ENCODE data around the gene KRTAP4-3.
A peak's percentile ranks its signal among the peaks of the same experiment; 100 is the strongest.
"Not testable (repeated sequence)": the region's sequence is repeated elsewhere in the genome, so short reads cannot be mapped to it uniquely, and the experiment has no call there.

KRTAP4-3 gene

GRCh38 chr17:41168121-41168520 lies at the start of gene KRTAP4-3:
Gene KRTAP4-3, minus strand, starts transcription at chr17:41168221. Its CDS starts 49 bp downstream, at chr17:41168172.
- no peak for DNase-seq (ENCODE audit: low read depth)

GRCh38 chr17:41215681-41216080 lies 47.7 kb upstream of the KRTAP4-3 start:
- H3K9me3 ChIP-seq (ENCODE audit: control insufficient read depth, low read length), result no peaks in the 10 kb centered on the region
- H3K27me3 ChIP-seq (replicated peaks; ENCODE audit: control insufficient read depth, insufficient read depth, low read length), result no peaks in the 10 kb centered on the region
- H3K4me1 ChIP-seq (ENCODE audit: control insufficient read depth, insufficient read depth, low read length), result no peaks in the 10 kb centered on the region
- no peak for DNase-seq (ENCODE audit: low read depth)
- no peak overlapping the region for H3K9ac ChIP-seq (ENCODE audit: low read length)
- no peaks in the 10 kb centered on the region for H3K36me3 ChIP-seq (ENCODE audit: control insufficient read depth, insufficient read depth, low read length, severe bottlenecking)
- H3K4me3 ChIP-seq (ENCODE audit: low read length), result no peak overlapping the region

More at GRCh38 chr17:41168121-41168520, at the start of gene KRTAP4-3:
- Histone ChIP-seq H3K9me3 (ENCODE audit: control insufficient read depth, low read length) (no peaks in the 10 kb centered on the region), H3K4me3 (ENCODE audit: low read length) (no peak within 1 kb of the TSS), H3K4me1 (ENCODE audit: control insufficient read depth, insufficient read depth, low read length) (no peaks in the 10 kb centered on the region), H3K27me3 (replicated peaks; ENCODE audit: control insufficient read depth, insufficient read depth, low read length) (no peaks in the 10 kb centered on the region), H3K9ac (ENCODE audit: low read length) (no peak within 1 kb of the TSS), H3K36me3 (ENCODE audit: control insufficient read depth, insufficient read depth, low read length, severe bottlenecking) (no peaks in the 10 kb centered on the region)

- Histone ChIP-seq H3K4me1 (ENCODE audit: control insufficient read depth, insufficient read depth, low read length) (no peaks in the 10 kb centered on the region), H3K27me3 (replicated peaks; ENCODE audit: control insufficient read depth, insufficient read depth, low read length) (no peaks in the 10 kb centered on the region), H3K4me3 (ENCODE audit: low read length) (no peak overlapping the region), H3K36me3 (ENCODE audit: control insufficient read depth, insufficient read depth, low read length, severe bottlenecking) (no peaks in the 10 kb centered on the region), H3K9ac (ENCODE audit: low read length) (no peak overlapping the region), H3K9me3 (ENCODE audit: control insufficient read depth, low read length) (peaks cover 5% of the 10 kb centered on the region)
- no peak for DNase-seq (ENCODE audit: low read depth)
These were observed 44.6 kb upstream of the KRTAP4-3 start for GRCh38 chr17:41212524-41213169.

- no peaks in the 10 kb centered on the region for H3K36me3 ChIP-seq (ENCODE audit: control insufficient read depth, insufficient read depth, low read length, severe bottlenecking)
- no peak overlapping the region for H3K4me3 ChIP-seq (ENCODE audit: low read length)
- no peak overlapping the region for H3K9ac ChIP-seq (ENCODE audit: low read length)
- H3K27me3 ChIP-seq (replicated peaks; ENCODE audit: control insufficient read depth, insufficient read depth, low read length), result no peaks in the 10 kb centered on the region
- peaks cover 5% of the 10 kb centered on the region for H3K9me3 ChIP-seq (ENCODE audit: control insufficient read depth, low read length)
- DNase-seq (ENCODE audit: low read depth), result peak; percentile 33
- no peaks in the 10 kb centered on the region for H3K4me1 ChIP-seq (ENCODE audit: control insufficient read depth, insufficient read depth, low read length)
These were observed 43.9 kb upstream of the KRTAP4-3 start for GRCh38 chr17:41211845-41212466.

GRCh38 chr17:41199421-41200078 lies 31.5 kb upstream of the KRTAP4-3 start:
- Histone ChIP-seq H3K9me3 (ENCODE audit: control insufficient read depth, low read length) (peaks cover 3% of the 10 kb centered on the region), H3K9ac (ENCODE audit: low read length) (no peak overlapping the region), H3K4me1 (ENCODE audit: control insufficient read depth, insufficient read depth, low read length) (no peaks in the 10 kb centered on the region), H3K4me3 (ENCODE audit: low read length) (no peak overlapping the region), H3K36me3 (ENCODE audit: control insufficient read depth, insufficient read depth, low read length, severe bottlenecking) (no peaks in the 10 kb centered on the region), H3K27me3 (replicated peaks; ENCODE audit: control insufficient read depth, insufficient read depth, low read length) (no peaks in the 10 kb centered on the region)
- DNase-seq (ENCODE audit: low read depth), result no peak

- H3K9me3 ChIP-seq (ENCODE audit: control insufficient read depth, low read length), result peaks cover 3% of the 10 kb centered on the region
- no peaks in the 10 kb centered on the region for H3K27me3 ChIP-seq (replicated peaks; ENCODE audit: control insufficient read depth, insufficient read depth, low read length)
- no peak overlapping the region for H3K9ac ChIP-seq (ENCODE audit: low read length)
- DNase-seq (ENCODE audit: low read depth), result no peak
- H3K4me3 ChIP-seq (ENCODE audit: low read length), result no peak overlapping the region
- no peaks in the 10 kb centered on the region for H3K36me3 ChIP-seq (ENCODE audit: control insufficient read depth, insufficient read depth, low read length, severe bottlenecking)
- H3K4me1 ChIP-seq (ENCODE audit: control insufficient read depth, insufficient read depth, low read length), result no peaks in the 10 kb centered on the region
These were observed 28.0 kb upstream of the KRTAP4-3 start for GRCh38 chr17:41196068-41196467.

GRCh38 chr17:41190328-41190727 lies 22.3 kb upstream of the KRTAP4-3 start:
- no peaks in the 10 kb centered on the region for H3K27me3 ChIP-seq (replicated peaks; ENCODE audit: control insufficient read depth, insufficient read depth, low read length)
- no peaks in the 10 kb centered on the region for H3K4me1 ChIP-seq (ENCODE audit: control insufficient read depth, insufficient read depth, low read length)
- no peak overlapping the region for H3K4me3 ChIP-seq (ENCODE audit: low read length)
- H3K9me3 ChIP-seq (ENCODE audit: control insufficient read depth, low read length), result no peaks in the 10 kb centered on the region
- no peaks in the 10 kb centered on the region for H3K36me3 ChIP-seq (ENCODE audit: control insufficient read depth, insufficient read depth, low read length, severe bottlenecking)
- no peak overlapping the region for H3K9ac ChIP-seq (ENCODE audit: low read length)
- DNase-seq (ENCODE audit: low read depth), result no peak

- not testable (repeated sequence) for H3K36me3 ChIP-seq (ENCODE audit: control insufficient read depth, insufficient read depth, low read length, severe bottlenecking); H3K4me1 ChIP-seq (ENCODE audit: control insufficient read depth, insufficient read depth, low read length); H3K4me3 ChIP-seq (ENCODE audit: low read length); DNase-seq (ENCODE audit: low read depth); H3K9ac ChIP-seq (ENCODE audit: low read length); H3K27me3 ChIP-seq (replicated peaks; ENCODE audit: control insufficient read depth, insufficient read depth, low read length); H3K9me3 ChIP-seq (ENCODE audit: control insufficient read depth, low read length)
These were observed 21.9 kb upstream of the KRTAP4-3 start, which contains the start of gene KRTAP9-1 for GRCh38 chr17:41189837-41190318. Gene KRTAP9-1, plus strand, starts transcription at chr17:41189887. Its CDS starts 0 bp downstream, at chr17:41189887.

- no peak overlapping the region for H3K9ac ChIP-seq (ENCODE audit: low read length)
- H3K36me3 ChIP-seq (ENCODE audit: control insufficient read depth, insufficient read depth, low read length, severe bottlenecking), result no peaks in the 10 kb centered on the region
- no peaks in the 10 kb centered on the region for H3K4me1 ChIP-seq (ENCODE audit: control insufficient read depth, insufficient read depth, low read length)
- H3K4me3 ChIP-seq (ENCODE audit: low read length), result no peak overlapping the region
- H3K9me3 ChIP-seq (ENCODE audit: control insufficient read depth, low read length), result no peaks in the 10 kb centered on the region
- DNase-seq (ENCODE audit: low read depth), result no peak
- no peaks in the 10 kb centered on the region for H3K27me3 ChIP-seq (replicated peaks; ENCODE audit: control insufficient read depth, insufficient read depth, low read length)
These were observed 18.9 kb upstream of the KRTAP4-3 start for GRCh38 chr17:41186872-41187271.

GRCh38 chr17:41185001-41185400 lies 17.0 kb upstream of the KRTAP4-3 start:
- DNase-seq (ENCODE audit: low read depth), result no peak
- H3K4me1 ChIP-seq (ENCODE audit: control insufficient read depth, insufficient read depth, low read length), result no peaks in the 10 kb centered on the region
- no peak overlapping the region for H3K4me3 ChIP-seq (ENCODE audit: low read length)
- H3K9ac ChIP-seq (ENCODE audit: low read length), result no peak overlapping the region
- H3K27me3 ChIP-seq (replicated peaks; ENCODE audit: control insufficient read depth, insufficient read depth, low read length), result no peaks in the 10 kb centered on the region
- no peaks in the 10 kb centered on the region for H3K36me3 ChIP-seq (ENCODE audit: control insufficient read depth, insufficient read depth, low read length, severe bottlenecking)
- no peaks in the 10 kb centered on the region for H3K9me3 ChIP-seq (ENCODE audit: control insufficient read depth, low read length)

GRCh38 chr17:41184480-41184961 lies 16.5 kb upstream of the KRTAP4-3 start, which contains the start of gene KRTAP4-1:
Gene KRTAP4-1, minus strand, starts transcription at chr17:41184911. Its CDS starts 57 bp downstream, at chr17:41184854.
- Histone ChIP-seq H3K4me1 (ENCODE audit: control insufficient read depth, insufficient read depth, low read length) (peaks cover 2% of the 10 kb centered on the region), H3K27me3 (replicated peaks; ENCODE audit: control insufficient read depth, insufficient read depth, low read length) (no peaks in the 10 kb centered on the region), H3K9me3 (ENCODE audit: control insufficient read depth, low read length) (no peaks in the 10 kb centered on the region), H3K36me3 (ENCODE audit: control insufficient read depth, insufficient read depth, low read length, severe bottlenecking) (no peaks in the 10 kb centered on the region), H3K9ac (ENCODE audit: low read length) (no peak within 1 kb of the TSS), H3K4me3 (ENCODE audit: low read length) (no peak within 1 kb of the TSS)
- no peak for DNase-seq (ENCODE audit: low read depth)
